Endothelial cell of umbilical vein (primary cell): ENCODE results near the gene IQSEC2. TPM values are rescaled to one million over a fixed set of nuclear protein-coding genes. Genes with fewer than 3 reads are reported as not detected.

Experiments
- BruUV-seq: library from RNA; stranded (reverse); fragments of 400-500 nt; replicated peaks from 2 replicates; lab custom pipeline; 2021; lab: Mats Ljungman, UMichigan
- CTCF ChIA-PET: fragments of 300-600, 350-600 bp; sonication (Branson Sonifier 250); formaldehyde crosslinking; loops from one replicate; lab custom pipeline; 2021; ENCODE audit warnings: antibody characterized with exemption, inconsistent platforms; lab: Charles Lee
- POLR2A ChIA-PET: fragments of 300-600, 350-600 bp; sonication (Branson Sonifier 250); formaldehyde crosslinking; loops from one replicate; lab custom pipeline; 2021; ENCODE audit warnings: antibody characterized with exemption, inconsistent platforms; lab: Charles Lee
- DNase-seq: peaks from one replicate; pipeline ENCODE4 v3.0.0-alpha.2; 2011; ENCODE audit warnings: low read depth, low spot score
- FAIRE-seq: peaks from 2 replicates; lab custom pipeline; 2011; peaks lifted over from hg19 to GRCh38; lab: Jason Lieb, UNC
- H2AFZ ChIP-seq: 2 replicates; pipeline ENCODE4 v1.6.0; 2012; ENCODE audit warnings: low read depth, low read length, control low read depth, inconsistent platforms
- H3K27ac ChIP-seq: 2 replicates; pipeline ENCODE4 v1.5.1; 2011; ENCODE audit warnings: low read depth, mild to moderate bottlenecking, control low read depth, low read length, moderate library complexity; ENCODE audit not compliant: insufficient read depth
- H3K27me3 ChIP-seq, 2 experiments: 2 replicates each; pipeline versions ENCODE4 v1.6.0 to v1.6.1; 2011; ENCODE audit warnings: low read length in 2 of 2, mixed read lengths in 1 of 2; ENCODE audit not compliant: control insufficient read depth in 2 of 2, insufficient read depth in 2 of 2
- H3K36me3 ChIP-seq, 2 experiments: 2 replicates in 1 of 2; 3 replicates in 1 of 2; pipeline ENCODE4 v1.5.1; 2011; ENCODE audit warnings: low read length in 2 of 2, mild to moderate bottlenecking in 1 of 2, moderate library complexity in 1 of 2; ENCODE audit not compliant: control insufficient read depth in 2 of 2, insufficient read depth in 2 of 2; ENCODE audit errors: extremely low read depth in 1 of 2
- H3K4me1 ChIP-seq: 3 replicates; pipeline ENCODE4 v1.5.1; 2011; ENCODE audit warnings: mild to moderate bottlenecking, low read length; ENCODE audit not compliant: control insufficient read depth, insufficient read depth; ENCODE audit errors: extremely low read depth
- H3K4me2 ChIP-seq: 2 replicates; pipeline ENCODE4 v1.6.1; 2011; ENCODE audit warnings: low read length, control low read depth, mixed read lengths; ENCODE audit not compliant: insufficient read depth
- H3K4me3 ChIP-seq, 3 experiments: fragments of 200-600 bp in 1 of 3; sonication (generic), shearing (Covaris generic) in 1 of 3; replicated peaks in 1 of 3; 2 replicates each; pipeline ENCODE4 v1.5.1; 2011 to 2016; ENCODE audit warnings: control low read depth in 3 of 3, low read length in 3 of 3, mild to moderate bottlenecking in 2 of 3, inconsistent platforms in 1 of 3, low read depth in 1 of 3, moderate library complexity in 1 of 3; ENCODE audit not compliant: insufficient read depth in 1 of 3
- H3K79me2 ChIP-seq: 2 replicates; pipeline ENCODE4 v1.6.0; 2012; ENCODE audit warnings: low read length, inconsistent platforms; ENCODE audit not compliant: control insufficient read depth, insufficient read depth
- H3K9ac ChIP-seq: replicated peaks from 2 replicates; pipeline ENCODE3; 2011; ENCODE audit warnings: low read length, control low read depth; ENCODE audit not compliant: insufficient read depth; ENCODE audit errors: extremely low read depth
- H3K9me1 ChIP-seq: replicated peaks from 3 replicates; pipeline ENCODE4 v1.6.0; 2011; ENCODE audit warnings: mild to moderate bottlenecking, low read length; ENCODE audit not compliant: control insufficient read depth, insufficient read depth; ENCODE audit errors: extremely low read depth
- H3K9me3 ChIP-seq: replicated peaks from 2 replicates; pipeline ENCODE4 v1.5.1; 2012; ENCODE audit warnings: low read length, inconsistent platforms; ENCODE audit not compliant: control insufficient read depth, insufficient read depth
- H4K20me1 ChIP-seq: replicated peaks from 2 replicates; pipeline ENCODE3; 2011; ENCODE audit warnings: mild to moderate bottlenecking, low read length; ENCODE audit not compliant: control insufficient read depth, insufficient read depth; ENCODE audit errors: extremely low read depth
- EZH2 ChIP-seq: IDR thresholded peaks from 2 replicates; pipeline ENCODE4 v1.6.1; 2012; ENCODE audit warnings: borderline replicate concordance, low read depth, mild to moderate bottlenecking, moderate library complexity, low read length, inconsistent platforms; ENCODE audit not compliant: severe bottlenecking
- GATA2 ChIP-seq: IDR thresholded peaks from 2 replicates; pipeline ENCODE4 v1.7.0; 2011; ENCODE audit warnings: low read depth, mild to moderate bottlenecking, moderate library complexity, mixed read lengths, low read length; ENCODE audit not compliant: insufficient read length, insufficient read depth
- JUN ChIP-seq: IDR thresholded peaks from 2 replicates; pipeline ENCODE4 v1.6.1; 2011; ENCODE audit warnings: borderline replicate concordance, low read depth; ENCODE audit not compliant: insufficient read length, insufficient read depth
- MYC ChIP-seq: IDR thresholded peaks from one replicate; pipeline ENCODE4 v1.6.1; 2011; ENCODE audit warnings: mild to moderate bottlenecking, low read depth, low read length
- POLR2A ChIP-seq: IDR thresholded peaks from 2 replicates; pipeline ENCODE4 v1.6.1; 2012; ENCODE audit warnings: low read depth, mild to moderate bottlenecking, control low read depth, low read length
- POLR2AphosphoS5 ChIP-seq: IDR thresholded peaks from 2 replicates; pipeline ENCODE4 v1.6.1; 2012; ENCODE audit warnings: low read depth, mild to moderate bottlenecking, control low read depth, low read length, moderate library complexity; ENCODE audit not compliant: insufficient read depth
- dilution Hi-C: fragments of 300-500 bp; cut with MboI; formaldehyde crosslinking; loops from one replicate; pipeline ENCODE4 v1.15.0; 2019; ENCODE audit warnings: low sequenced_read_pairs; ENCODE audit not compliant: extremely low pct_ligation_motif_present
- intact Hi-C: fragments of 100-400 bp; cut with micrococcal nuclease; formaldehyde crosslinking; loops from one replicate; pipeline ENCODE4 v1.10.0; 2022
- polyA plus RNA-seq, 4 experiments: library from polyadenylated mRNA; depleted of rRNA in 3 of 4; stranded (reverse) in 3 of 4; unstranded in 1 of 4; fragments of >200 nt; gene quantifications; 2 replicates each; pipeline versions ENCODE4 v1.2.1 to v1.2.3, GENCODE V29; 2011 to 2012; ENCODE audit warnings: missing spikeins in 1 of 4
- total RNA-seq: library from RNA; stranded (reverse); gene quantifications from 2 replicates; pipeline ENCODE4 v1.2.3, GENCODE V29; 2021
- TF ChIP-seq, protein P1 (sequence below), 2 donors: IDR thresholded peaks; 1 replicate in 1 of 2; 2 replicates in 1 of 2; pipeline ENCODE4 v1.5.1; 2011; ENCODE audit warnings: low read length in 2 of 2, mild to moderate bottlenecking in 2 of 2, moderate library complexity in 2 of 2, control low read depth in 1 of 2, inconsistent platforms in 1 of 2, low read depth in 1 of 2; ENCODE audit not compliant: insufficient read depth in 1 of 2; ENCODE audit errors: extremely low read depth in 1 of 2
- TF ChIP-seq, protein P2 (sequence below): IDR thresholded peaks from 2 replicates; pipeline ENCODE4 v1.6.1; 2011; ENCODE audit not compliant: insufficient read depth, insufficient read length

Gene IQSEC2
- total and polyA plus RNA-seq, 2 donors (not counting 3 experiments of a cell fraction or from before 2014, with no cell fraction given), result 5.4 to 9.9 TPM

DNA sequence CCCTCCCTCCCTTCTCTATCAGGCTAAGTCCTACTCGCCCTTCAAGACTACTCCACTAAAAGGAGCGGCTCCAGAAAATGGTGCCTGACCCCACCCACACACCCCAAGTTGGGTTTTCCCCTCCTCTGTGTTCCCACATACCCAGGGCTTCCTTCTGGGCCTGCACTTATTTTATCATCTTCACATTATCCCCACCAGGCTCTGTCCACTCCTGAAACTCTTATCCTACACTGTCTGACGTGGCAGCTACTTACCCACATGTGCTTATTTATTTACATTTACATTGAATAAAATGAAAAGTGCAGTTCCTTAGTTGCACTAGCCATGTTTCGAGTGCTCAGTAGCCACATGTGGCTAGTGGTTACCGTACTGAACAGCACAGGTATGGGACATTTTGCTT is 51.3 kb downstream of the IQSEC2 start:
- no peaks in the 10 kb centered on the region for H3K9me1 ChIP-seq
- intact Hi-C loops, result no loop called here
- no peak overlapping the region for H3K4me3 ChIP-seq
- no TSS peak for BruUV-seq
- H3K79me2 ChIP-seq, result no peaks in the 10 kb centered on the region
- TF ChIP-seq EZH2 (no peak), GATA2 (no peak), POLR2AphosphoS5 (no peak), POLR2A (no peak), MYC (no peak), JUN (no peak)
- TF ChIP-seq, protein P1, sequence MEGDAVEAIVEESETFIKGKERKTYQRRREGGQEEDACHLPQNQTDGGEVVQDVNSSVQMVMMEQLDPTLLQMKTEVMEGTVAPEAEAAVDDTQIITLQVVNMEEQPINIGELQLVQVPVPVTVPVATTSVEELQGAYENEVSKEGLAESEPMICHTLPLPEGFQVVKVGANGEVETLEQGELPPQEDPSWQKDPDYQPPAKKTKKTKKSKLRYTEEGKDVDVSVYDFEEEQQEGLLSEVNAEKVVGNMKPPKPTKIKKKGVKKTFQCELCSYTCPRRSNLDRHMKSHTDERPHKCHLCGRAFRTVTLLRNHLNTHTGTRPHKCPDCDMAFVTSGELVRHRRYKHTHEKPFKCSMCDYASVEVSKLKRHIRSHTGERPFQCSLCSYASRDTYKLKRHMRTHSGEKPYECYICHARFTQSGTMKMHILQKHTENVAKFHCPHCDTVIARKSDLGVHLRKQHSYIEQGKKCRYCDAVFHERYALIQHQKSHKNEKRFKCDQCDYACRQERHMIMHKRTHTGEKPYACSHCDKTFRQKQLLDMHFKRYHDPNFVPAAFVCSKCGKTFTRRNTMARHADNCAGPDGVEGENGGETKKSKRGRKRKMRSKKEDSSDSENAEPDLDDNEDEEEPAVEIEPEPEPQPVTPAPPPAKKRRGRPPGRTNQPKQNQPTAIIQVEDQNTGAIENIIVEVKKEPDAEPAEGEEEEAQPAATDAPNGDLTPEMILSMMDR (IDR thresholded peaks at IDR 0.05; ENCODE audit: extremely low read depth in 1 of 2, insufficient read depth in 1 of 2, low read depth in 1 of 2, low read length in 2 of 2), result no peak
- TF ChIP-seq, protein P2, sequence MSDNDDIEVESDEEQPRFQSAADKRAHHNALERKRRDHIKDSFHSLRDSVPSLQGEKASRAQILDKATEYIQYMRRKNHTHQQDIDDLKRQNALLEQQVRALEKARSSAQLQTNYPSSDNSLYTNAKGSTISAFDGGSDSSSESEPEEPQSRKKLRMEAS, result no peak
- FAIRE-seq, result no peak
- no peaks in the 10 kb centered on the region for H3K4me1 ChIP-seq
- H3K9ac ChIP-seq, result no peak overlapping the region
- H2AFZ ChIP-seq, result no peak overlapping the region
- CTCF ChIA-PET, result no interaction called here
- no peaks in the 10 kb centered on the region for H3K36me3 ChIP-seq
- H3K9me3 ChIP-seq, result no peaks in the 10 kb centered on the region
- no peak for DNase-seq
- no peak overlapping the region for H3K4me2 ChIP-seq
- no peaks in the 10 kb centered on the region for H4K20me1 ChIP-seq
- dilution Hi-C loops, result no loop called here
- no peak overlapping the region for H3K27ac ChIP-seq
- POLR2A ChIA-PET, result no interaction called here
- H3K27me3 ChIP-seq, result no peaks in the 10 kb centered on the region
